Measurements from ENCODE around the gene C14orf132.
"Not testable (repeated sequence)": the region's sequence is repeated elsewhere in the genome, so short reads cannot be mapped to it uniquely, and the experiment has no call there.

The C14orf132 gene

DNA sequence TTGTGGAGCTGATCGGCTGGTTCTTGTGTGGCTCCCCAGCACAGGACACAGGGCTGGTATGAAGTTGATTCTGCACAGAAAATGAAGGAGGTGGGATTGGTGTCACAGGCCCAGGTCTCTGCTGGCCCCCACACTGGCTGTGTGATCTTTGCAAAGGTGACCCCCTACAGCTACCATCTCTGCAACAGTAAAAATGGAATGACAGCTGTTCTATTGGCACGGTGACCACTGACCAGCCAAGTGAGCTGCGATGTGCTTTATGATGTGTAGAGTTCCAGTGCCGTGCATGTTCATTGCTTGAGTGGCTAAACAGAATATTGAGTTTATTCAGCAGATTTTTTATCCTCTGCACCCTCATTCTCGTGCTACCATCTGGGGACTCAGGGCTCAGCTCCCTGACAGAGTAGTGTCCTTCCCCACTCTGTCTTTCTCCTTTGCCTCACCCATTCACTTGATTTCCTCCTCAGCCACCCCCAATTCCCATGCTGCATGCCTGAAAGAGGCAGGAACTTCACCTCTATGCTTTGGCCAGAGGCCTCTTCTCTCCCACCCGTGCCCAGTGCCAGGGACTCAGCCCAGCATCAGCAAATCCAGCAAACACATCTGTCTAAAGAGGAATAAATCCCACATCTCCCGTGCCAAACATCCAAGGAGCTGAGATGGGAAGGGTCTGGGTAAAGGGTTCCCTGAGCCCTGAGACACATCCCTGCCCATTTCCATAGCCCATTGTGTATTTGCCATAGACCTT lies 21.2 kb downstream of the C14orf132 start:
- DNase-seq, result no peak

DNA sequence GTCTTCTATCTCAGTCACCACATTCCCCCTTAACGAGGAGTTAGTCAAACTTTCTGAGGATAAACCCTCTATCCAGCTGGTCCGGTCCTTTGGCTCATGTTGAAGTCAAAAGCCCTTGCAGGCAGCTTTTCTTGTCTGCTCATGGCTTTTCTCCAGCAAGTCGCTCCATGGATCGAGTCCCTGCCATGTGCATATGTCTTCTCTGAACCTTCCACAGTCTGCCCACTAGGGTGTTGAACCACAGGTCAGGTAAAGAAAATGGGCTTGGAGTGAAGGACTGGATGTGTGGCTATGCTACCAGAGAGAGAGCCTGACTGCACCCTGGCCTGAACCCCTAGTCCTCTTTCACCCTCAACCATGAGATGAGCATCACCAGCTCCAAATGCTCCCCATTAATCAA lies 22.8 kb downstream of the C14orf132 start:
- no peak for DNase-seq

DNA sequence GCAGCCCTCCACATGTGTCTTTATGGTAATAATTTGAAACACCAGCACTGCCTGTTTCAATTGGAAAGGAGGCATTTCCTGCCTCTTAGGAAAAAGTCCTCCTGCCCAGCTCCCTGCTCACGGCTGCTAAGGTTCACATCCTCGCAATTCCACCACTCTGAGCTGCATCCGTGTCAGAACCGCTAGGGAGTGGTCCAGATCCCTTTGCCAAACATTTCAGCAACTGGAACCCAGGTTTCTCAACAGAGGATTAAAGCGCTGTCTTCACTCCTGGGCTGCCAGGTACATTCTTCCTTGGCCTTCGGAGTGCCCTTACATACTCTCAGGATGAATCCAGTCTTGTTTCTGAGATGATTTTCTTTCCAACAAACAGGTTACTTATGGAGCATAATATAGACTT lies 23.3 kb downstream of the C14orf132 start:
- no peak for DNase-seq

- no peak for DNase-seq
Observed at GRCh38 chr14:96064866-96065265, 25.7 kb downstream of the C14orf132 start.

DNA sequence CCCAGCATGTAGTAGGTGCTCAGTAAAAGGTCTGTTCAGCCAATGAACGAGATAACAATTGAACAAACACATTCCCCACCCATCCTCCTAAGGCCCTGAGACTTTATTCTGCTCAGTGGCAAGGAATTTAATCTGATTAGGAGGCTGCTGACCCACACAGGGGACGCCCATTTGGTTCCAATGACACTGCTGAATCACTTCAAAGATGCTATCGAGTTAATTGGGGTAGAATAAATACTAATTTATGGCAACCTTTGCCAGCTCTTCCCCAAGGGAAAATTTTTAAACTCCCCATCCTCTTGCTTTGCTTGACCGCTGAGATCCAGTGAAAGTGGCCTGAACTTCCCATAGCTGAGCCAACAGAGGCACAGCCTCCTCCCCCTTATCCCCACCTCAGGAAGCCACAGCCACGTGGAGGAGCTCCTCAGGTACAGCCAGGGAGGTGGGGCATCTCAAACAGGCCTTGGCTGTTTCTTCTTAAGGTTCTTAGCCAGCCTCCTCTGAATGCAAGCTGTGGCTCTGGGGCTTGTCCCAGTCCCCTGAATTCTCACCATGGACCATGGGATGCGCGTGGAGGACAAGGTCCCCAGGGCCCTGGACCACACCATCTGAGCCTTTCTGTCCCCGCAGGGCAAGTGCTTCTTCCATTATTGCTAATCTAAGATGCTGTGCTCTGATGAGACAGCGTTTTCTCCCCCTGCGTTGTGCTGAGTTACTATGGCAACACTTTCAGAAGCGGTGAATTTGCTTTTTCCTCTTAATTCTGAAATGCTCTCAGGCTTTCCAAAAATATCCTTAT lies 26.7 kb downstream of the C14orf132 start:
- no peak for DNase-seq

DNA sequence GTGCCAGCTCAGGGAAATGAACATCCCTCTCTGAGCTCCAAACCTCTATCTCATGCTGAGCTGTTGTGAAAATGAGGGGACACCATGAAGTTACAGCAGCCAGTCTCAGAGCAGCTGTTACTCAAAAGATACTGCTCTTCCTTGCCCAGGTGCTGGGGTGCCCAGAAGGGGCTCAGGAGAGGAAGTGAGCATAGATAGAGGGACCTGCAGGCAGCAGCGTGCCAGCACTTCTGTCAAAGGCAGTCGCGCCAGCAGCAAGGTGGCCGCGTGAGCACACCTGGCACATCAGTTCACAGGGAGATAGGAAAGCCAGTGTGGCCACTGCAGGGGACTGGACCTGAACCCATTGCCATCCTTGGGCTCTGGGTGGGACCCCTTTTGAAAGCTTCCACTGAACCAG lies 27.8 kb downstream of the C14orf132 start:
- DNase-seq, result no peak

GRCh38 chr14:96067985-96068930 lies 29.1 kb downstream of the C14orf132 start:
- no peak for DNase-seq

GRCh38 chr14:96069421-96069820 lies 30.3 kb downstream of the C14orf132 start:
- DNase-seq, result no peak

DNA sequence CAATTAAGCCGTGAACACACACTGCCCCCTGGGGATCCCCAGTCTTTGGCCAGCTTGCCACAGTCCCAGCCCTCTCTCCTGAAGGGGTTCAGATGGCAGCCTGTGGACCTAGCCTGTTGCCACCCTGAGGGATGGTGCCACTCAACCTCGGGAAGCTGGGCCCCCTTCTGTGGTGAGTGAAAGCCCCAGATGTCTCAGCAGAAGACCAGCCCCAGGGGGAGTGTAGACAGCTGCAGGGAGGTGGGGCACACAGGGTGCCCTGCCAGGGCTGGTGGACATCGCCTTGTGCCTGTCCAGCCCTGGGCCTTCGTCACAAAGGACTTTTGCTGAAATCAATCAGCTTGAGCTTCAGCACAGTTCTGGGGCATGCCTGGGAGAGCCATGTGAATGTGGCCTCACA lies 32.4 kb downstream of the C14orf132 start:
- no peak for DNase-seq

DNA sequence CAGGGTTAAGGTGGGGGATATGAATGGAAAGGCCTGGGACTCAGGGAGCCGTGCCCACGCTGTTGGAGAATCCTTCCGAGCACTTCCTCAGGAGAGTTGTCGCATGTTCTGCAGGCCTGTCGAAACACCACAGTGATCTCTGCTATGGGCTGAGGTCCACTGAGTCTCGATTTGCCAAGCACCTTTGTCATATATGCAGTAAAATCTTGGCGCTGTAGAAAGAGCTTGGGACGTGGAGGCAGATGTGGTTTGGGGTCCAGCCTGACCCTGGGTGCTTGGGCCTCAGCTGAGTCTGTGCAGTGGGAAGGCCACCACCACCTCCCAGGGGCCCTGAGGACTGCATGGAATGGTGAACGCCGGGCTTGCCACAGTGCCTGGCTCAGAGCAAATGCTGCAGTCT lies 32.9 kb downstream of the C14orf132 start:
- no peak for DNase-seq

DNA sequence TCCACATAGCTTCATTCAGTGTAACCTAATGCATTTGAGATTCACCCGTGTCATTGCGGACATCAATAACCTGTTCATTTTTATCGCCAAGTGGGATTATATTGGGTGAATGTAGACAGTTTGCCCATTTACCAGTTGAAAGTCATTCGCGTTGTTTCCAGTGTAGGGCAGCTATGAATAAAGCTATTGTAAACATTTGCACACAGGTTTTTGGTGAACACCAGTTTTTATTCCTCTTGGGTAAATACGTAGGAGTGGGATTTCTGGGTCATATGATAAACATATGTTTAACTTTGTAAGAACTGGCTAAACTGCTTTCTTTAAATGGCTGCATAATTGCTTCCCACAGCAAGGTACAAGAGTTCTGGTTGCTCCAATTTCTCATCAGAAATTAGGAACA lies 33.6 kb downstream of the C14orf132 start:
- no peak for DNase-seq

GRCh38 chr14:96073260-96074039 lies 34.3 kb downstream of the C14orf132 start:
- DNase-seq, result not testable (repeated sequence)

GRCh38 chr14:96077983-96078624 lies 38.9 kb downstream of the C14orf132 start:
- DNase-seq, result no peak

- no peak for DNase-seq
Observed at GRCh38 chr14:96078625-96079016, 39.5 kb downstream of the C14orf132 start.

DNA sequence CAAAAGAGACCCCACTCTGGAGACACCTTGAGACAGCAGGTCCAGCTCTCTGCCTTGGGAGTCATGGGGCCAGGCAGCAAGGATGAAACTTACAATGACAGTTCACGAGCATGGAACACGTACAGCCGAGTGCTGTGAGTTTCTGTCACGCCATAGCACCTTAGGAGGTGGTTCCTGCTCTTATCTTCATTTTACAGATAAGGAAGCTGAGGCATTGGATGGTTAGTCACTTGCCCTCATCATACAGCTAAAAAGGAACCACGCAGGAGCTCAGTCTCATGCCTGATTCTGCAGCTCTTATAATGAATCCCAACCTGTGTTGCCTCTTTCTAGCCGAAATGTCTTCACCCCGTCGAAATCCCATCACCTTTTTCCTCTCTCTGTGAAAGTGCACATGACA lies 39.9 kb downstream of the C14orf132 start:
- DNase-seq, result no peak

DNA sequence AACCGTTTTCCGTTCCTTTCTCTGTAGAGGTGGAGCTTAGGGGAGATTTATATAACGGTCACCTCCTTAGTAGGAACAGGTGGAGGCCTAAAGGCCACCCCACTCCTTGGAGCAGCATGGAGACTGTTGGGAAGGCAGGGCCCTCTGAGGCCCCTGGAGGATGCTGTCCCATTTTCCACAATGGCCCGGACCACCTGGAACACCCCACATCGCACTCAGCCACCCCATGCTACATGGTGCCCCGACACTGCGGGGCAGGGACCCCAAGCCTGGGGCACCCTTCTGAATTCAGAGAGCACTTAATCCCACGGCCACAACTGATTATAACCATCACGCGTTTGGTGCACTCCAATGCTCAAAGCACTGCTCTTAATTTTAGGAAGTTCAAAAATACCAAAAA lies 41.4 kb downstream of the C14orf132 start:
- no peak for DNase-seq

GRCh38 chr14:96081224-96081623 lies 42.1 kb downstream of the C14orf132 start:
- DNase-seq, result no peak

DNA sequence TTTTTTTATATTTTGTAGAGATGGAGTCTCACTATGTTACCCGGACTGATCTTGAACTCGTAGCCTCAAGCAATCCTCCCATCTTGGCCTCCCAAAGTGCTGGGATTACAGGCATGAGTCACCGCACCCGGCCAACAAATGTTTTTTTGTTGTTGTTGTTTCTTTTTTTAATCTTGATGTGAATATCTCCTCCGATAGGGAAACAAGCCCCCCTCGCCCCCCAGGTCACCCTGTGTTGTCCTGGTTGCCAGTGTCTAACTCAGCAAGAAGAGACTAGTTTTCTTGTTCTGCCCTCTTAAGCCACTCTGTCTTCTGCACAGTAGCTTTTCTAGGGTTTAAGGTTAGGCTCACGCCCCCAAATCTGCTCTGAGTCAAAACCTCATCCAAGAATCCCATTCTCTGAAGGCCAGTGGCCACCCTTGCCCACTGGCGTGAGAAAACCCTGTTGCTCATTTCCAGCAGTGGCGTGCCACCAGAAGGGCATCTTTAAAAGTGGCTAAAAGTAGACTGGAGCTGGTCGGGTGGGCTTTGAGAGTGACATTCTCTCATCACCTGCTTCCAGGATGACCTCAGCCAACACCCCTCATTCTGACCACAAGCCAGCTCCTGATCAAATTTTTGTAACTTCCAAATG lies 42.7 kb downstream of the C14orf132 start:
- DNase-seq, result no peak

GRCh38 chr14:96082420-96083300 lies 43.5 kb downstream of the C14orf132 start:
- DNase-seq, result no peak

DNA sequence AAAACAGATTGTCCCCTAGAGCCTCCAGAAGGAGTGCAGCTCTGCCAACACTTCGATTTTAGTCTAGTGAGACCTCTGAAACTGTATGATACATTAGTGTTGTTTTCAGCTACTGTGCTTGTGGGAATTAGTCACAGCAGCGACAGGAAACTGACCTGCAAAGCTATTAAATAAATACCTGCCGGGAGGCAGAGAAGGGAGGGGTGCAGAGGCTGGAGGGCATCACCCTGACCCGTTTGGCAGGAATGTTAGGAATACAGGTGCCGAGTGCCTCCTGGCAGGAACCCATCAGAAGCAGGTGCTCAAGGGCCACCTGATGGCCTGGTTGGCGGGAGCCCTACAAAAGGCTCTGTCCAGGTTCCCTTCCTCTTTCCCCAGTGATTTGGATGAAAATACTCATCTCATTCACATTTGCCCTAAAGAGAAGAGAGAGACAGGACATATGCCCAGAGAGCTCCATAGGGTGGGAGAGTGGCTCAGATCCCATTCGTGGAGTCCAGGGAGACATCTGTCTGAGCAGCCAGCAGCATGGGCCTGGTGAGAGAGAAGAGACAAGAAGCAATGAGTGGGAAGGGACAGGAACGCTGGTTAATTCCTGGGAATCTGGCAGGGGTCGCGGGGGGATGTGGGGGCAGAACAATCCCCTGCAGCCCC lies 44.6 kb downstream of the C14orf132 start:
- DNase-seq, result no peak
